Nephron (organoid): ENCODE results near the gene B4GALT7.

ENCODE experiments used
- H3K27ac Mint-ChIP-seq, 3 experiments: 2 replicates each; pipeline ENCODE4 v1.8.0; 2020; ENCODE audit warnings: mixed read lengths in 3 of 3, mild to moderate bottlenecking in 2 of 3, moderate library complexity in 1 of 3
- H3K27me3 Mint-ChIP-seq: 2 replicates; pipeline ENCODE4 v1.8.0; 2021; ENCODE audit warnings: low read depth, mild to moderate bottlenecking, moderate library complexity, mixed read lengths
- H3K36me3 Mint-ChIP-seq: 2 replicates; pipeline ENCODE4 v1.8.0; 2020; ENCODE audit warnings: low read depth, mixed read lengths
- H3K4me1 Mint-ChIP-seq: 2 replicates; pipeline ENCODE4 v1.8.0; 2020; ENCODE audit warnings: mixed read lengths
- H3K4me3 Mint-ChIP-seq, 3 experiments: 2 replicates each; pipeline ENCODE4 v1.8.0; 2020; ENCODE audit warnings: mild to moderate bottlenecking in 3 of 3, mixed read lengths in 3 of 3, moderate library complexity in 2 of 3
- H3K9me3 Mint-ChIP-seq: 2 replicates; pipeline ENCODE4 v1.8.0; 2020; ENCODE audit warnings: mixed read lengths
- CTCF ChIP-seq, 3 experiments: fragments of 200-600 bp; sonication (generic); IDR thresholded peaks; one replicate each; pipeline ENCODE4 v1.5.0; 2021; ENCODE audit warnings: antibody characterized with exemption in 3 of 3; ENCODE audit not compliant: unreplicated experiment in 3 of 3

The B4GALT7 gene

GRCh38 chr5:177601126-177601525 lies 1.2 kb downstream of the B4GALT7 start:
- peak overlapping the region; percentile 87 to 92 (median 91) for H3K27ac Mint-ChIP-seq
- no peak for TF ChIP-seq CTCF (IDR thresholded peaks at IDR 0.05; ENCODE audit: unreplicated experiment in 3 of 3)
- H3K9me3 Mint-ChIP-seq: no peaks in the 10 kb centered on the region
- peaks cover 15% of the 10 kb centered on the region for H3K36me3 Mint-ChIP-seq
- peaks cover 15% of the 10 kb centered on the region for H3K4me1 Mint-ChIP-seq
- H3K27me3 Mint-ChIP-seq: no peaks in the 10 kb centered on the region
- H3K4me3 Mint-ChIP-seq: peak overlapping the region; percentile 91 to 96 (median 94)

- no peak for TF ChIP-seq CTCF (IDR thresholded peaks at IDR 0.05; ENCODE audit: unreplicated experiment in 3 of 3)
- H3K4me3 Mint-ChIP-seq: peak overlapping the region; percentile 91 to 96 (median 94)
- H3K4me1 Mint-ChIP-seq: peaks cover 15% of the 10 kb centered on the region
- peaks cover 11% of the 10 kb centered on the region for H3K36me3 Mint-ChIP-seq
- H3K27me3 Mint-ChIP-seq: no peaks in the 10 kb centered on the region
- peak overlapping the region in 2 of 3 experiments; percentile 41 to 92 for H3K27ac Mint-ChIP-seq
- no peaks in the 10 kb centered on the region for H3K9me3 Mint-ChIP-seq
Measured at GRCh38 chr5:177601577-177602457, 1.9 kb downstream of the B4GALT7 start.

- Mint-ChIP-seq H3K36me3 (peaks cover 11% of the 10 kb centered on the region), H3K4me3 (peak overlapping the region; percentile 91 to 96 (median 94)), H3K4me1 (peaks cover 15% of the 10 kb centered on the region), H3K27me3 (no peaks in the 10 kb centered on the region), H3K9me3 (no peaks in the 10 kb centered on the region), H3K27ac (no peak overlapping the region)
- no peak for TF ChIP-seq CTCF (IDR thresholded peaks at IDR 0.05; ENCODE audit: unreplicated experiment in 3 of 3)
Measured at GRCh38 chr5:177602458-177602830, 2.5 kb downstream of the B4GALT7 start.

GRCh38 chr5:177603631-177604030 lies 3.7 kb downstream of the B4GALT7 start:
- Mint-ChIP-seq H3K27ac (peak overlapping the region in 1 of 3 experiments; percentile 57), H3K4me3 (peak overlapping the region; percentile 28 to 52 (median 34)), H3K4me1 (peaks cover 15% of the 10 kb centered on the region), H3K27me3 (no peaks in the 10 kb centered on the region), H3K9me3 (no peaks in the 10 kb centered on the region), H3K36me3 (peaks cover 8% of the 10 kb centered on the region)
- no peak for TF ChIP-seq CTCF (IDR thresholded peaks at IDR 0.05; ENCODE audit: unreplicated experiment in 3 of 3)

- no peaks in the 10 kb centered on the region for H3K9me3 Mint-ChIP-seq
- no peak overlapping the region for H3K4me3 Mint-ChIP-seq
- H3K27me3 Mint-ChIP-seq: no peaks in the 10 kb centered on the region
- peaks cover 15% of the 10 kb centered on the region for H3K4me1 Mint-ChIP-seq
- no peak for TF ChIP-seq CTCF (IDR thresholded peaks at IDR 0.05; ENCODE audit: unreplicated experiment in 3 of 3)
- peaks cover 8% of the 10 kb centered on the region for H3K36me3 Mint-ChIP-seq
- no peak overlapping the region for H3K27ac Mint-ChIP-seq
Measured at GRCh38 chr5:177604116-177604521, 4.2 kb downstream of the B4GALT7 start.

- Mint-ChIP-seq H3K4me3 (no peak overlapping the region), H3K27me3 (no peaks in the 10 kb centered on the region), H3K27ac (no peak overlapping the region), H3K9me3 (no peaks in the 10 kb centered on the region), H3K4me1 (peaks cover 15% of the 10 kb centered on the region), H3K36me3 (peaks cover 8% of the 10 kb centered on the region)
- TF ChIP-seq CTCF (IDR thresholded peaks at IDR 0.05; ENCODE audit: unreplicated experiment in 3 of 3): no peak
Measured at GRCh38 chr5:177604656-177605055, 4.7 kb downstream of the B4GALT7 start.
